ENCODE results near the gene DAGLA. TPM values are rescaled to one million over a fixed set of nuclear protein-coding genes. Genes with fewer than 3 reads are reported as not detected.

The DAGLA gene
- total and polyA plus RNA-seq, 2 experiments from 2014 or later, result 7.4 to 8.9 TPM

DNA sequence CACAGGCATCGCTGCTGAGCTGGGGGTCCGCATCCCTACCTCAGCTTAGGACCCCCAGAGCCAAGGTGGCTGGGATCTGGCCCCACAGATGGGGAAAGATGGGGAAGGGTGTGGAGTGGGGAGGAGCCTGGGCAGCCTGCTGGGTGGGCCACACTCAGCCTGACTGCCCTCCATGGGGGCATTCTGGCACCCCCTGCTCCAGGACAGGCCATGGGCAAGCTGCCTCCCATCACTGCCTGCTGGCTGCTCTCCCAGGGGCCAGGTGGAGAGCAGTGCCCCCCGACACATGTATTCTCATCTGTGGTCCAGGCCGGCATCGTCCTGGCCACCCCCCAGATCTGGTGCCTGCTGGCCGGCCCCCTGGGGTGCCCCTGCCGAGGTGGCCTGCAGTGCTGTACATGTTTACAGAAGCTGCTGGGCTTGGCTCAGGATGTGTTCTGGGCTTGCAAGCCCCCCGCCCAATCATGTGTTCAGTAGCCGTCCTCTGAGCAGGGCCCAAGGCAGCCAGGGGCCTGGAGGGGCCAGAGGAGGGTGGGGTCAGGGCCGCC is 64.5 kb downstream of the DAGLA start:
- H3K27ac ChIP-seq, result no peak overlapping the region
- 91% methylated on average over 10 of the region's 10 CpGs for WGBS (ENCODE audit: low lambda C conversion rate, missing lambda C conversion rate)
- H3K9me3 ChIP-seq (ENCODE audit: low read depth), result no peaks in the 10 kb centered on the region
- no peaks in the 10 kb centered on the region for H4K20me1 ChIP-seq (ENCODE audit: insufficient read depth, poor library complexity, severe bottlenecking)
- no peak overlapping the region for H3K4me3 ChIP-seq
- TF ChIP-seq EZH2phosphoT487 (IDR thresholded peaks at IDR 0.05; ENCODE audit: low read depth, severe bottlenecking, unreplicated experiment) (no peak), EZH2 (IDR thresholded peaks at IDR 0.05; ENCODE audit: borderline replicate concordance) (no peak)
- TF ChIP-seq, protein P1, sequence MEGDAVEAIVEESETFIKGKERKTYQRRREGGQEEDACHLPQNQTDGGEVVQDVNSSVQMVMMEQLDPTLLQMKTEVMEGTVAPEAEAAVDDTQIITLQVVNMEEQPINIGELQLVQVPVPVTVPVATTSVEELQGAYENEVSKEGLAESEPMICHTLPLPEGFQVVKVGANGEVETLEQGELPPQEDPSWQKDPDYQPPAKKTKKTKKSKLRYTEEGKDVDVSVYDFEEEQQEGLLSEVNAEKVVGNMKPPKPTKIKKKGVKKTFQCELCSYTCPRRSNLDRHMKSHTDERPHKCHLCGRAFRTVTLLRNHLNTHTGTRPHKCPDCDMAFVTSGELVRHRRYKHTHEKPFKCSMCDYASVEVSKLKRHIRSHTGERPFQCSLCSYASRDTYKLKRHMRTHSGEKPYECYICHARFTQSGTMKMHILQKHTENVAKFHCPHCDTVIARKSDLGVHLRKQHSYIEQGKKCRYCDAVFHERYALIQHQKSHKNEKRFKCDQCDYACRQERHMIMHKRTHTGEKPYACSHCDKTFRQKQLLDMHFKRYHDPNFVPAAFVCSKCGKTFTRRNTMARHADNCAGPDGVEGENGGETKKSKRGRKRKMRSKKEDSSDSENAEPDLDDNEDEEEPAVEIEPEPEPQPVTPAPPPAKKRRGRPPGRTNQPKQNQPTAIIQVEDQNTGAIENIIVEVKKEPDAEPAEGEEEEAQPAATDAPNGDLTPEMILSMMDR (IDR thresholded peaks at IDR 0.05; ENCODE audit: poor library complexity), result no peak
- H3K79me2 ChIP-seq, result no peaks in the 10 kb centered on the region
- H3K4me2 ChIP-seq, result no peak overlapping the region
- no peaks in the 10 kb centered on the region for H3K9me2 ChIP-seq (replicated peaks; ENCODE audit: insufficient read depth)
- H3K4me1 ChIP-seq (ENCODE audit: insufficient read depth), result peaks cover 21% of the 10 kb centered on the region
- no peak for DNase-seq (ENCODE audit: low spot score)
- H3K27me3 ChIP-seq, result no peaks in the 10 kb centered on the region
- H2AFZ ChIP-seq, result no peak overlapping the region
- H3K36me3 ChIP-seq (replicated peaks; ENCODE audit: insufficient read depth, low read depth), result no peaks in the 10 kb centered on the region

GRCh38 chr11:61745781-61746441 is 65.7 kb downstream of the DAGLA start:
- no peaks in the 10 kb centered on the region for H4K20me1 ChIP-seq (ENCODE audit: insufficient read depth, poor library complexity, severe bottlenecking)
- no peaks in the 10 kb centered on the region for H3K9me3 ChIP-seq (ENCODE audit: low read depth)
- H3K27me3 ChIP-seq, result no peaks in the 10 kb centered on the region
- peaks cover 28% of the 10 kb centered on the region for H3K4me1 ChIP-seq (ENCODE audit: insufficient read depth)
- H3K79me2 ChIP-seq, result no peaks in the 10 kb centered on the region
- no peak for DNase-seq (ENCODE audit: low spot score)
- no peak overlapping the region for H3K4me3 ChIP-seq
- H3K4me2 ChIP-seq, result no peak overlapping the region
- H3K36me3 ChIP-seq (replicated peaks; ENCODE audit: insufficient read depth, low read depth), result no peaks in the 10 kb centered on the region
- no peak overlapping the region for H3K27ac ChIP-seq
- WGBS (ENCODE audit: low lambda C conversion rate, missing lambda C conversion rate), result 85% methylated on average over 15 of the region's 15 CpGs
- no peak for TF ChIP-seq EZH2 (IDR thresholded peaks at IDR 0.05; ENCODE audit: borderline replicate concordance)
- TF ChIP-seq, protein P1 (IDR thresholded peaks at IDR 0.05; ENCODE audit: poor library complexity), result no peak
- no peak for TF ChIP-seq EZH2phosphoT487 (IDR thresholded peaks at IDR 0.05; ENCODE audit: low read depth, severe bottlenecking, unreplicated experiment)
- no peaks in the 10 kb centered on the region for H3K9me2 ChIP-seq (replicated peaks; ENCODE audit: insufficient read depth)
- no peak overlapping the region for H2AFZ ChIP-seq

GRCh38 chr11:61746442-61747191 is 66.4 kb downstream of the DAGLA start:
- DNase-seq (ENCODE audit: low spot score), result no peak
- Histone ChIP-seq H2AFZ (no peak overlapping the region), H3K4me3 (no peak overlapping the region), H3K4me2 (no peak overlapping the region), H3K27ac (no peak overlapping the region), H3K9me3 (ENCODE audit: low read depth) (no peaks in the 10 kb centered on the region), H3K36me3 (replicated peaks; ENCODE audit: insufficient read depth, low read depth) (no peaks in the 10 kb centered on the region), H3K79me2 (no peaks in the 10 kb centered on the region), H4K20me1 (ENCODE audit: insufficient read depth, poor library complexity, severe bottlenecking) (no peaks in the 10 kb centered on the region), H3K4me1 (ENCODE audit: insufficient read depth) (peaks cover 28% of the 10 kb centered on the region), H3K27me3 (no peaks in the 10 kb centered on the region), H3K9me2 (replicated peaks; ENCODE audit: insufficient read depth) (no peaks in the 10 kb centered on the region)
- WGBS (ENCODE audit: low lambda C conversion rate, missing lambda C conversion rate), result 89% methylated on average over 19 of the region's 19 CpGs
- no peak for TF ChIP-seq EZH2phosphoT487 (IDR thresholded peaks at IDR 0.05; ENCODE audit: low read depth, severe bottlenecking, unreplicated experiment)
- TF ChIP-seq EZH2 (IDR thresholded peaks at IDR 0.05; ENCODE audit: borderline replicate concordance), result no peak
- TF ChIP-seq, protein P1 (IDR thresholded peaks at IDR 0.05; ENCODE audit: poor library complexity), result no peak

Data from hepatocyte (in vitro differentiated cells).